ENCODE measurements around the gene CERCAM. TPM values are rescaled to one million over a fixed set of nuclear protein-coding genes. Genes with fewer than 3 reads are reported as not detected.

Gene CERCAM
- total and polyA plus RNA-seq, 8 donors: 5.5 to 22.8 (median 12.5) TPM

DNA sequence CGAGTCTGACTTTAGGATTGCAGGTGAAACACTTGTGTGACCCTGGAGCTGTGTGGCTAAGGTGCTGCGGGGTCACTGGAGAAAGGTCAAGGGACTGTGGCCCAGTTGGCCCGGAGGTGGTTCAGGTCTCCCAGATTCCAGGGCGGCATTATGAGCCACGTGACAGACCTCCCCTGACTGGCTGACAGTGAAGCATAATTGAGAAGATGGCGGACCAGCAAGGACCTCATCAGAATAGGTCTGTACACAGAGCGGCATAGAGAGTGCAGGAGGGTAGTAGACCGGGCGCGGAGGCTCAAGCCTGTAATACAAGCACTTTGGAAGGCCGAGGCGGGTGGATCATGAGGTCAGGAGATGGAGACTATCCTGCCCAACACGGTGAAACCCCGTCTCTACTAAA lies 34.3 kb downstream of the CERCAM start:
- intact Hi-C loops (cut with DNase I; ENCODE audit: low total_unique reads): no loop called here
- Histone ChIP-seq H3K27me3 (peaks cover 0 to 15% (median 0%) of the 10 kb centered on the region in 3 donors), H3K36me3 (peaks cover 0 to 13% (median 10%) of the 10 kb centered on the region in 4 donors), H3K4me1 (peaks cover 5 to 23% (median 13%) of the 10 kb centered on the region in 4 donors), H3K4me3 (no peak overlapping the region), H3K9me3 (no peaks in the 10 kb centered on the region), H3K27ac (peak overlapping the region in 1 of 5 donors; percentile 92)
- WGBS, 5 donors: 73 to 90% (median 80%) methylated on average over 14 of the region's 14 CpGs
- TF ChIP-seq EP300 (IDR thresholded peaks at IDR 0.05) (no peak), POLR2A (IDR thresholded peaks at IDR 0.05) (no peak), POLR2AphosphoS5 (IDR thresholded peaks at IDR 0.05) (no peak)
- TF ChIP-seq, protein P1, sequence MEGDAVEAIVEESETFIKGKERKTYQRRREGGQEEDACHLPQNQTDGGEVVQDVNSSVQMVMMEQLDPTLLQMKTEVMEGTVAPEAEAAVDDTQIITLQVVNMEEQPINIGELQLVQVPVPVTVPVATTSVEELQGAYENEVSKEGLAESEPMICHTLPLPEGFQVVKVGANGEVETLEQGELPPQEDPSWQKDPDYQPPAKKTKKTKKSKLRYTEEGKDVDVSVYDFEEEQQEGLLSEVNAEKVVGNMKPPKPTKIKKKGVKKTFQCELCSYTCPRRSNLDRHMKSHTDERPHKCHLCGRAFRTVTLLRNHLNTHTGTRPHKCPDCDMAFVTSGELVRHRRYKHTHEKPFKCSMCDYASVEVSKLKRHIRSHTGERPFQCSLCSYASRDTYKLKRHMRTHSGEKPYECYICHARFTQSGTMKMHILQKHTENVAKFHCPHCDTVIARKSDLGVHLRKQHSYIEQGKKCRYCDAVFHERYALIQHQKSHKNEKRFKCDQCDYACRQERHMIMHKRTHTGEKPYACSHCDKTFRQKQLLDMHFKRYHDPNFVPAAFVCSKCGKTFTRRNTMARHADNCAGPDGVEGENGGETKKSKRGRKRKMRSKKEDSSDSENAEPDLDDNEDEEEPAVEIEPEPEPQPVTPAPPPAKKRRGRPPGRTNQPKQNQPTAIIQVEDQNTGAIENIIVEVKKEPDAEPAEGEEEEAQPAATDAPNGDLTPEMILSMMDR (IDR thresholded peaks at IDR 0.05): no peak
- no peak for DNase-seq

DNA sequence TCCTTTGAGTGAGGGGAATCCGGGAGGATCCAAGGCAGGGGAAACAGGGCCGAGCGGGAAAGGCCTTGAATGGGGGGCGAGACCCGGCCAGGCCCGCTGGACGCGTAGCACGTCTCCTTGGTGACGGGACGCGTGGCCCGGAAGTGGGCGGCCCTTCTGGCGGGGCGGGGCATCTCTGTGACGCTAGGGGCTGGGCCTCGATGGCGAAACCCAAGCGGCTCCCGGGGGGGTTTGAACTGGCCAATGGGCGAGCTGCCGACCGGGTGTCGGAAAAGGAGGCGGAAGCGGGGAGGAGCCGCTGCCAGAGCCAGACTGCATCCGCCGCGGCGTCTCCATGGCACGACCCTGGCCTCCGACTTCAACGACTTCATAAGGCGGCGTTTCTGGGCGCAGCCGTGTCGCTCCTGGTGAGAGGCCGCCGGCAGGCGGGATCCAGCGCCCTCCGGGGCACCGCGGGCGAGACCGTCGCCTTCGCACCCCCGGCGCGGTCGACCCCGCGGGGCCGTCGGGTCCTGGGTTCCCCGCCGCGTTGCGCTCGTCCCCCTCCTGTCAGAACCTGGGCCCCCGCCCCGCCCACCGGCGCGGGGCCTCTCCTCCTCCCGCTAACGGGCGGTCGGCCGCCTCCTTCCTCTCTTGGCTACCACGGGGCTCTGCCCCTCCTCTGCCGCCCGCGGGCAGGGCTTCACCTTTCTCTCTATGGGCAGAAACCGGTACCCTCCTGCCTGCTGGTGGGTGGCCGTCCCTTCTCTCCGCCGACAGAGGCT lies 35.4 kb downstream of the CERCAM start, which contains the start of gene ODF2:
Gene ODF2 (plus strand): TSS at position 158 of the 764 bp plus-strand sequence. CDS start 86 bp downstream, at position 244.
- H3K9me3 ChIP-seq: no peaks in the 10 kb centered on the region
- H3K36me3 ChIP-seq: peaks cover 6 to 23% (median 21%) of the 10 kb centered on the region in 4 donors
- WGBS, 5 donors: 0 to 2% (median 0%) methylated on average over 15 to 82 of the region's 82 CpGs
- peak within 1 kb of the TSS; percentile 94 to 98 (median 98) for H3K4me3 ChIP-seq
- H3K27ac ChIP-seq: peak within 1 kb of the TSS; percentile 88 to 93 (median 92)
- TF ChIP-seq POLR2AphosphoS5 (IDR thresholded peaks at IDR 0.05) (peak; percentile 19 to 77 (median 63)), POLR2A (IDR thresholded peaks at IDR 0.05) (no peak), EP300 (IDR thresholded peaks at IDR 0.05) (no peak)
- TF ChIP-seq, protein P1 (IDR thresholded peaks at IDR 0.05): no peak
- intact Hi-C loops (cut with DNase I; ENCODE audit: low total_unique reads): no loop called here
- H3K4me1 ChIP-seq: peaks cover 5 to 23% (median 13%) of the 10 kb centered on the region in 4 donors
- DNase-seq: peak; percentile 98 to 99
- H3K27me3 ChIP-seq: peaks cover 0 to 10% (median 0%) of the 10 kb centered on the region in 3 donors

DNA sequence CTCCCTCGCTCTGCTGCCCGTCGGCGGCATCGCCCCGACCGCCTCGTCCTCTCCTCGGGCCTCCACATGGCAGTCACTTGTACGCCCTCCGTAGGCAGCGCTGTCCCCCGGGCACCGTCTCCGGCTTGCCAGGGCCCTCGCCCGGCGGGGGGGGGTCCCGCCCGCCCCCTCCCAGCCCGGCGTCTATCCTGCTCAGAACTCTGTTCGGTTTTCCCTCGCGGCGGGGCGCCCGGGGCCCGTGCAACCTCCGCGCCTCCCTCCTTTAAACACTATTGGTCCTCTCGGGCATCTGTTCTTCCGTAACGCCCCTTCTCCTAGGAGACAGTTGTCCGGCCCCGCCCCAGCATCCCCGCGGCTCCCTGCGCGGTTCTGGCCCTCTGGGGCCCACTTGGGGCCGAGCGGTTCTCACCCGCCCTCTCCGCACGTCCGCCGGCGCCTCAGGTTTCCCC lies 36.0 kb downstream of the CERCAM start:
- peak; percentile 61 to 86 for DNase-seq
- Histone ChIP-seq H3K4me3 (peak overlapping the region; percentile 94 to 98 (median 98)), H3K9me3 (no peaks in the 10 kb centered on the region), H3K27me3 (peaks cover 0 to 4% (median 0%) of the 10 kb centered on the region in 3 donors), H3K4me1 (peaks cover 5 to 23% (median 13%) of the 10 kb centered on the region in 4 donors), H3K36me3 (peaks cover 12 to 29% (median 27%) of the 10 kb centered on the region in 4 donors), H3K27ac (peak overlapping the region; percentile 88 to 93 (median 92))
- intact Hi-C loops (cut with DNase I; ENCODE audit: low total_unique reads): no loop called here
- TF ChIP-seq, protein P1 (IDR thresholded peaks at IDR 0.05): no peak
- no peak for TF ChIP-seq POLR2A (IDR thresholded peaks at IDR 0.05)
- TF ChIP-seq EP300 (IDR thresholded peaks at IDR 0.05): no peak
- no peak for TF ChIP-seq POLR2AphosphoS5 (IDR thresholded peaks at IDR 0.05)
- 0 to 2% (median 1%) methylated on average over 13 to 48 of the region's 48 CpGs for WGBS, 5 donors

DNA sequence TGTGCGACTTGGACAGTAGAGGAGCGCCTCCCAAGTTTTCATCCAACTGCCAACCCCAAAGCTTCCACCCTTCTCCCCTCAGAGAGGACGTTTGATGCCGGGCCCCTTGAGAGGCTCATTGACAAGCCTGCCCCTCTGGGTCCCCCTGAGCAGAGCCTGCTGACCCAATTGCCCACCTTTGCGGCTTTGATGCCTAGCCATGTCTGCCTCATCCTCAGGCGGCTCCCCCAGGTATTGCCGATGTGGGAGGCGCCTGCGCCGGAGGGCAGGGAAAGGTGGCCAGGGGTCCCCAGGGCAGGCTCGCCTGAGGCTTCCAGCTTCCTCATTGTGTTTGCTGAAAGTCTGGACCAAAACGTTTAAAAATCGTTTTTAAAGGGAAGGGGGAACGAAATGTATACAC lies 36.5 kb downstream of the CERCAM start:
- H3K4me1 ChIP-seq: peaks cover 5 to 23% (median 13%) of the 10 kb centered on the region in 4 donors
- H3K27ac ChIP-seq: peak overlapping the region in 3 of 5 donors; percentile 92 to 93 (median 92)
- H3K4me3 ChIP-seq: peak overlapping the region; percentile 94 to 98 (median 98)
- no peaks in the 10 kb centered on the region for H3K27me3 ChIP-seq
- intact Hi-C loops (cut with DNase I; ENCODE audit: low total_unique reads): no loop called here
- TF ChIP-seq POLR2A (IDR thresholded peaks at IDR 0.05): no peak
- TF ChIP-seq, protein P1 (IDR thresholded peaks at IDR 0.05): no peak
- no peak for TF ChIP-seq POLR2AphosphoS5 (IDR thresholded peaks at IDR 0.05)
- TF ChIP-seq EP300 (IDR thresholded peaks at IDR 0.05): no peak
- no peak for DNase-seq
- H3K9me3 ChIP-seq: no peaks in the 10 kb centered on the region
- 39 to 49% (median 44%) methylated on average over 14 of the region's 14 CpGs for WGBS, 5 donors
- peaks cover 13 to 35% (median 32%) of the 10 kb centered on the region in 4 donors for H3K36me3 ChIP-seq

Data from stomach (tissue), 9 donors.